Nephron progenitor cell (in vitro differentiated cells): ENCODE results near the gene ALDH5A1.
A peak's percentile ranks its signal among the peaks of the same experiment; 100 is the strongest.

Experiments used
- DNase-seq: peaks from one replicate; pipeline ENCODE4 v3.0.0; 2021
- H3K27ac Mint-ChIP-seq: 2 replicates; pipeline ENCODE4 v1.8.0; 2021; ENCODE audit warnings: mild to moderate bottlenecking, moderate library complexity, mixed read lengths
- H3K27me3 Mint-ChIP-seq: 2 replicates; pipeline ENCODE4 v1.8.0; 2021; ENCODE audit warnings: mild to moderate bottlenecking, low read depth, mixed read lengths; ENCODE audit not compliant: poor library complexity
- H3K36me3 Mint-ChIP-seq: 2 replicates; pipeline ENCODE4 v1.8.0; 2021; ENCODE audit warnings: low read depth, mixed read lengths
- H3K4me1 Mint-ChIP-seq: 2 replicates; pipeline ENCODE4 v1.8.0; 2021; ENCODE audit warnings: mixed read lengths
- H3K4me3 Mint-ChIP-seq: 2 replicates; pipeline ENCODE4 v1.8.0; 2021; ENCODE audit warnings: mild to moderate bottlenecking, moderate library complexity, mixed read lengths
- H3K9me3 Mint-ChIP-seq: 2 replicates; pipeline ENCODE4 v1.8.0; 2021; ENCODE audit warnings: mild to moderate bottlenecking, moderate library complexity, mixed read lengths
- CTCF ChIP-seq: fragments of 200-600 bp; sonication (generic); IDR thresholded peaks from 2 replicates; pipeline ENCODE4 v1.5.0; 2021; ENCODE audit warnings: antibody characterized with exemption

Gene ALDH5A1

DNA sequence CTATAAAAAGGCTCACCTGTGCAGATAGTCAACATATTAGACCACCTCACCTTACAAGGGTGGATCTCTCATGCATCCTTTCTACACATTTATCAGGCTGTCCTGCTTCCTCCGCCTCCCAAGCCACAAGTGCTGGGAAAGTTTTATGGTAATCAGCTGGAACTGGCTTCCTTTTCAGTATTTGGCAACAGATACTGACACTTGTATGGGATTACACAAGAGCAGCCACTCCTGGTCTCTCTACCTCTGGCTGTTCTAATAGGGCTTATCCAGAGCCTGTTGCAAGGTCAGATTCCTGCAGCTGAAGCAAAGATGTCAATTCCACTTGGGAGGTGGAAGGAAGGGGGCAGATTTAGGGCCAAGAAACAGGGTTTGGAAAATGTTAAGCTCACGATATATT lies 4.9 kb upstream of the ALDH5A1 start:
- no peak overlapping the region for H3K27ac Mint-ChIP-seq
- H3K27me3 Mint-ChIP-seq = peaks cover 27% of the 10 kb centered on the region
- H3K4me3 Mint-ChIP-seq = no peak overlapping the region
- H3K4me1 Mint-ChIP-seq = peaks cover 11% of the 10 kb centered on the region
- DNase-seq = no peak
- TF ChIP-seq CTCF = no peak
- no peaks in the 10 kb centered on the region for H3K36me3 Mint-ChIP-seq
- no peaks in the 10 kb centered on the region for H3K9me3 Mint-ChIP-seq

DNA sequence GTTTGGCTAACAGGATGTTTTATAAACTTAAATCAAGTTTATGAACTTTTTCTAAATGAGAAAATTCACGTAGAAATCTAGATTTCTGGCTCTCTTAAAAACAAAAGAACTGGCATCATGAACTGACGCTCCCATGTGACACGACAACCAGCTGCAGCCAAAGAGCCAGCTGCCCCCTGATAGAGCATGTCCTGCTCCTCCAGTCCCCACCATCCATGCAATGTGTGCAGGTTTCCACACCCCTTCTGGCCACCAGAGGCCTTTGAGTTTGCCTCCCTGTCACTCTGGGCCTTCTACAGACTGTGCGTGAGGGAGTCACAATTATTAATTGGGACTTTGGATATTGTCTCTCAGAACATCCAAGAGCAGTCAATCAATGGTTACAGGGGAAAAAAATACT lies 3.8 kb upstream of the ALDH5A1 start:
- Mint-ChIP-seq H3K4me1 (peaks cover 17% of the 10 kb centered on the region), H3K27ac (no peak overlapping the region), H3K9me3 (peaks cover 5% of the 10 kb centered on the region), H3K36me3 (peaks cover 6% of the 10 kb centered on the region), H3K27me3 (peaks cover 31% of the 10 kb centered on the region), H3K4me3 (no peak overlapping the region)
- no peak for TF ChIP-seq CTCF
- DNase-seq = no peak

- Mint-ChIP-seq H3K27me3 (peaks cover 38% of the 10 kb centered on the region), H3K4me3 (no peak overlapping the region), H3K4me1 (peaks cover 20% of the 10 kb centered on the region), H3K27ac (no peak overlapping the region), H3K36me3 (peaks cover 21% of the 10 kb centered on the region), H3K9me3 (peaks cover 19% of the 10 kb centered on the region)
- DNase-seq = peak; percentile 21
- peak; percentile 15 for TF ChIP-seq CTCF
Observed at GRCh38 chr6:24492475-24492874, 2.3 kb upstream of the ALDH5A1 start.

GRCh38 chr6:24493945-24494820 lies 586 bp upstream of the ALDH5A1 start:
- no peak for TF ChIP-seq CTCF
- H3K27me3 Mint-ChIP-seq = peaks cover 36% of the 10 kb centered on the region
- peaks cover 28% of the 10 kb centered on the region for H3K36me3 Mint-ChIP-seq
- no peak overlapping the region for H3K27ac Mint-ChIP-seq
- DNase-seq = no peak
- H3K4me1 Mint-ChIP-seq = peaks cover 20% of the 10 kb centered on the region
- peaks cover 24% of the 10 kb centered on the region for H3K9me3 Mint-ChIP-seq
- H3K4me3 Mint-ChIP-seq = peak overlapping the region; percentile 83

- peaks cover 24% of the 10 kb centered on the region for H3K9me3 Mint-ChIP-seq
- no peak for DNase-seq
- H3K4me1 Mint-ChIP-seq = peaks cover 20% of the 10 kb centered on the region
- H3K4me3 Mint-ChIP-seq = no peak overlapping the region
- TF ChIP-seq CTCF = no peak
- H3K27me3 Mint-ChIP-seq = peaks cover 29% of the 10 kb centered on the region
- H3K36me3 Mint-ChIP-seq = peaks cover 28% of the 10 kb centered on the region
- no peak overlapping the region for H3K27ac Mint-ChIP-seq
Observed at GRCh38 chr6:24497254-24497970, 2.6 kb downstream of the ALDH5A1 start.
